ENCODE data around the gene AP2S1.

AP2S1 gene

DNA sequence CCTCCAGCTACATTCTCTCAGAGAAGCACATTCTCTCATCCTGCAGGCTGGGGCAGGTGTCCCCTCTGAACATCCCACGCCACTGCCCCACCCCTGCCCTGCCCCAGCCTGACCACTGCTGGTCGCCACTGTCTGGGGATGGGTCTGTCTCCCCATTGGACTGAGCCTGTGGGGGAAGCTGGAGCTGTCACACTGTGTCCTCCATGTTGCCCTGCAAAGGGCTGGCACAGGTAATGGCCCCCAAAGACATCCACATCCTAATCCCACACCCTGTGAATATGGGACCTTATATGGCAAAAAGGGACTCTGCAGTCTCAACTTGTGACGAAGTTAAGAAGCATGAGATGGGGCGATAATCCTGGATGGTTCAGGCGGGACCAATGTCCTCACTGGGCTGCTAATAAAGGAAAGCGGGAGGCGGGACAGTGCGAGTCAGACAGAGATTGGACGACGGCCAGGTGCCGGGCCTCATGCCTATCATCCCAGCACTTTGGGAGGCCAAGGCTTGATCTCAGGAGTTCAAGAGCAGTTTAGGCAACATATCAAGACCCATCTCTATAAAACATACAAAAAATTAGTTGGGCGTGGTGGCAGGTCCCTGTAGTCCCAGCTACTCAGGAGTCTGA lies 9.1 kb downstream of the AP2S1 start:
- no peak for DNase-seq (ENCODE audit: low read depth)
- no peak overlapping the region for H3K4me3 ChIP-seq (ENCODE audit: control insufficient read depth, low read depth, low read length)
- TF ChIP-seq, protein P1, sequence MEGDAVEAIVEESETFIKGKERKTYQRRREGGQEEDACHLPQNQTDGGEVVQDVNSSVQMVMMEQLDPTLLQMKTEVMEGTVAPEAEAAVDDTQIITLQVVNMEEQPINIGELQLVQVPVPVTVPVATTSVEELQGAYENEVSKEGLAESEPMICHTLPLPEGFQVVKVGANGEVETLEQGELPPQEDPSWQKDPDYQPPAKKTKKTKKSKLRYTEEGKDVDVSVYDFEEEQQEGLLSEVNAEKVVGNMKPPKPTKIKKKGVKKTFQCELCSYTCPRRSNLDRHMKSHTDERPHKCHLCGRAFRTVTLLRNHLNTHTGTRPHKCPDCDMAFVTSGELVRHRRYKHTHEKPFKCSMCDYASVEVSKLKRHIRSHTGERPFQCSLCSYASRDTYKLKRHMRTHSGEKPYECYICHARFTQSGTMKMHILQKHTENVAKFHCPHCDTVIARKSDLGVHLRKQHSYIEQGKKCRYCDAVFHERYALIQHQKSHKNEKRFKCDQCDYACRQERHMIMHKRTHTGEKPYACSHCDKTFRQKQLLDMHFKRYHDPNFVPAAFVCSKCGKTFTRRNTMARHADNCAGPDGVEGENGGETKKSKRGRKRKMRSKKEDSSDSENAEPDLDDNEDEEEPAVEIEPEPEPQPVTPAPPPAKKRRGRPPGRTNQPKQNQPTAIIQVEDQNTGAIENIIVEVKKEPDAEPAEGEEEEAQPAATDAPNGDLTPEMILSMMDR (IDR thresholded peaks at IDR 0.05; ENCODE audit: control insufficient read depth, insufficient read depth, low read depth, low read length, missing control alignments), result no peak

DNA sequence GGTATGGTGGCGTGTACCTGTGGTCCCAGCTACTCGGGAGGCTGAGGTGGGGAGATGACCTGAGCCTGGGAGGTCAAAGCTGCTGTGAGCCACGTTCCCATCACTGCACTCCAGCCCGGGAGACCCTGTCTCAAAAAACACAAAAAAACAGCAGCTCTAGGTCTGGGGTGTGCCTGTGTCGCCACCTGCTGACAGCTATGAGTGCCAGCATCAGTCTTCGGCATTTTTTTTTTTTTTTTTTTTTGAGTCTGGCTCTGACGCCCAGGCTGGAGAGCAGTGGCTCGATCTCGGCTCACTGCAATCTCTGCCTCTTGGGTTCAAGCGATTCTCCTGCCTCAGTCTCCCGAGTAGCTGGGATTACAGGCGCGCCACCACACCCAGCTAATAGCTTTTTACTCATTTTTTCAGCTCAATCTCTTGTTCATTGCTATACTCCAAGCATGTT lies 10.1 kb downstream of the AP2S1 start:
- DNase-seq (ENCODE audit: low read depth), result no peak
- no peak overlapping the region for H3K4me3 ChIP-seq (ENCODE audit: control insufficient read depth, low read depth, low read length)
- TF ChIP-seq, protein P1 (IDR thresholded peaks at IDR 0.05; ENCODE audit: control insufficient read depth, insufficient read depth, low read depth, low read length, missing control alignments), result peak; percentile 89

DNA sequence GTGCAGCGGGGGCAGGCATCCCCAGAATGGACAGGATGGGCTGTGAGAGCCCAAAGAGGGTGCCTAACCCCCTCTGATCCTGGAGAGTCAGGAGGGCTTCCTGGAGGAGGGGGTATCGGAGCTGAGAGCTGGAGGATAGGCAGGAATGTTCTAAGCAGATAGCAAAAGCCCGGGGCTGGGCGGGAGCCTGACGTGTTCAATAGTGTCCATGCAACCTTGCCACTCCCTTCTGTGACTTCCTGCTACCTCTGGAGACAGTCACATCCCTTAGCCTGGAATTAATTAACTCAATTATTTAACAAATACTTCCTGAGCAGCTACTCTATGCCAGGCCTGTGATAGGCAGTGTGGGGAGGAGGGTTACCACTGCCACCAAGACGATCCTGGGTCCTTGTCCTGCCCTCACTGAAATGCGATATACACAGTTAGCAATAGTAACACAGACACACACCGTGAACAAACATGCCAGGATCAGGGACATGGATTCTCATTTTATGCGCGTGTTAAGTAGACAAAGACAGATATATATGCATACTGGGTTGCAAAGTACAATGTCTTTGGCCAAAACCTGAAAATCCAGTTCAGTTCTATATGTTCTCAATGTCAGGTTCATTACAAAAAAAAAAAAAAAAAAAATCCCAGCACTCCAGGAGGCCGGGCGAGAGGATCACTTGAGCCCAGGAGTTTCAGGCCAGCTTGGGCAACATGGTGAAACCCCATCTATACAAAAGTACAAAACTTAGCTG lies 10.7 kb downstream of the AP2S1 start:
- no peak overlapping the region for H3K4me3 ChIP-seq (ENCODE audit: control insufficient read depth, low read depth, low read length)
- TF ChIP-seq, protein P1 (IDR thresholded peaks at IDR 0.05; ENCODE audit: control insufficient read depth, insufficient read depth, low read depth, low read length, missing control alignments), result no peak
- no peak for DNase-seq (ENCODE audit: low read depth)

DNA sequence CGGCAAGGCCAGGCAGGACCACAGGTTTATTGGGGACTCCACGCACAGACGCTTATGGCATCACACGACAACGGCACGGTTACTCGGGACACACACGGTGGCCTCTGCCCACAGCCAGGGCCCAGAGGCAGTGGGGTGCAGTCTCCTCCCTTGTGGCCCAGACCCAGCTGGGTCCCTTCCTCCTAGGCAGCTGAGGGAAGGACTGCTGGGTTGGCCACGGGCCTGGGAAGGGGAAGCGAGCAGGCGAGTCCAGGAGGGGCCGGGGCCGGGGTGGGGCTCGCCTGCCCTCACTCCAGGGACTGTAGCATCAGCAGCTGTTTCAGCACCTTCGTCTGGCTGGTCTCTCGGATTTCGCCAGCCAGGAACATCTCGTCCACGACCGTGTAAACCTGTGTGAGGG lies 12.5 kb downstream of the AP2S1 start:
- no peak overlapping the region for H3K4me3 ChIP-seq (ENCODE audit: control insufficient read depth, low read depth, low read length)
- DNase-seq (ENCODE audit: low read depth), result no peak
- TF ChIP-seq, protein P1 (IDR thresholded peaks at IDR 0.05; ENCODE audit: control insufficient read depth, insufficient read depth, low read depth, low read length, missing control alignments), result no peak

DNA sequence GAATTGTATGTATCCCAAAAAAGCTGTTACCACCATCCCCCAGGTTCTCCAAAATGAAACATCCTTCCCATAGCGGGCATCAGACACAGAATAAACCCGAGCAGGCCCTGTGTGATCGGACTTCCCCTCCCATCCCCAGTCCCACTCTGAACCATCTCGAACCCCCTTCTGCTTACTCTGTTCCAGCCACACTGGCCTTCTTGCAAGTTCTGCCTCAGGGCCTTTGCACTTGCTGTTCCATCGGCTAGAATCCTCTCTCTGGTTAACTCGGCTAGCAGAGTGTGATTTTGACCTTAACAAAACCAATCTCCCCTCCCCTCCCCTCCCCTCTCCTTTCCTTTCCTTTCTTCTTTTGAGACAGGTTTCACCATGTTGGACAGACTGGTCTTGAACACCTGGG lies 15.7 kb downstream of the AP2S1 start:
- H3K4me3 ChIP-seq (ENCODE audit: control insufficient read depth, low read depth, low read length), result no peak overlapping the region
- DNase-seq (ENCODE audit: low read depth), result no peak
- TF ChIP-seq, protein P1 (IDR thresholded peaks at IDR 0.05; ENCODE audit: control insufficient read depth, insufficient read depth, low read depth, low read length, missing control alignments), result no peak

DNA sequence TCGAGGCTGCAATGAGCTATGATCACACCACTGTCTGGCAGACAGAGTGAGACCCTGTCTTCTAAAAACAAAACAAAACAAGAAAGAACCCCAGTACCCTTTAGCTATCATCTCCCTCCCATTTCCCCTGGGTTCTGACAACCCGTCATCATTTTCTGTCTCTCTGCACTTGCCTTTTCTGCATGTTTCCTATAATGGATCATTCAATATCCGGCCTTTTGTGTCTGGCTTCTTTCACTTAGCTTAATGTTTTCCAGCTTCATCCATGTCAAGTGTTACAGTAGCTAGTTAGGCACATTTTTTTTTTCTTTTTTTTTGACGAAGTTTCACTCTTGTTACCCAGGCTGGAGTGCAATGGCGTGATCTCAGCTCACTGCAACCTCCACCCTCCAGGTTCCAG lies 16.5 kb downstream of the AP2S1 start:
- no peak for DNase-seq (ENCODE audit: low read depth)
- H3K4me3 ChIP-seq (ENCODE audit: control insufficient read depth, low read depth, low read length), result no peak overlapping the region
- TF ChIP-seq, protein P1 (IDR thresholded peaks at IDR 0.05; ENCODE audit: control insufficient read depth, insufficient read depth, low read depth, low read length, missing control alignments), result no peak

Measured in AG09309 (cell line).